Measurements from ENCODE around the gene CHD5. TPM values are rescaled to one million over a fixed set of nuclear protein-coding genes. Genes with fewer than 3 reads are reported as not detected.

The CHD5 gene
- total and polyA plus RNA-seq, 2 of the 13 experiments (the other 11 are each of a cell fraction or from before 2014, with no cell fraction given) = 0.02 to 0.21 TPM

GRCh38 chr1:6205849-6206519, 25.9 kb upstream of the CHD5 start, which contains the start of gene RNF207 (continued):
- TF ChIP-seq CHD4 (IDR thresholded peaks at IDR 0.05; ENCODE audit: borderline replicate concordance, low read length) (no peak), ZBTB14 (CRISPR knock-in tag; IDR thresholded peaks at IDR 0.05) (no peak), ZNF761 (CRISPR knock-in tag; conservative IDR thresholded peaks at IDR 0.05) (0 out of 2 replicates have a peak, but pooled peaks have one; percentile 61), ZNF530 (CRISPR knock-in tag; IDR thresholded peaks at IDR 0.05; ENCODE audit: low read depth) (no peak), LCORL (IDR thresholded peaks at IDR 0.05) (no peak), LCORL (CRISPR knock-in tag; IDR thresholded peaks at IDR 0.05) (peak; percentile 89), CC2D1A (CRISPR knock-in tag; IDR thresholded peaks at IDR 0.05) (no peak), NFYC (CRISPR knock-in tag; IDR thresholded peaks at IDR 0.05) (no peak), ZNF841 (CRISPR knock-in tag; IDR thresholded peaks at IDR 0.05; ENCODE audit: borderline replicate concordance) (no peak), ZNF260 (CRISPR knock-in tag; IDR thresholded peaks at IDR 0.05; ENCODE audit: borderline replicate concordance, low read depth) (no peak), TCF7L2 (IDR thresholded peaks at IDR 0.05; ENCODE audit: low read depth, low read length) (no peak), SSRP1 (CRISPR knock-in tag; IDR thresholded peaks at IDR 0.05) (no peak), ZNF75D (CRISPR knock-in tag; IDR thresholded peaks at IDR 0.05; ENCODE audit: borderline replicate concordance) (no peak), ZNF224 (CRISPR knock-in tag; IDR thresholded peaks at IDR 0.05) (peak; percentile 83), DMTF1 (CRISPR knock-in tag; IDR thresholded peaks at IDR 0.05) (no peak), ZNF609 (CRISPR knock-in tag; IDR thresholded peaks at IDR 0.05; ENCODE audit: borderline replicate concordance) (peak; percentile 39)
- TF ChIP-seq, protein P1, sequence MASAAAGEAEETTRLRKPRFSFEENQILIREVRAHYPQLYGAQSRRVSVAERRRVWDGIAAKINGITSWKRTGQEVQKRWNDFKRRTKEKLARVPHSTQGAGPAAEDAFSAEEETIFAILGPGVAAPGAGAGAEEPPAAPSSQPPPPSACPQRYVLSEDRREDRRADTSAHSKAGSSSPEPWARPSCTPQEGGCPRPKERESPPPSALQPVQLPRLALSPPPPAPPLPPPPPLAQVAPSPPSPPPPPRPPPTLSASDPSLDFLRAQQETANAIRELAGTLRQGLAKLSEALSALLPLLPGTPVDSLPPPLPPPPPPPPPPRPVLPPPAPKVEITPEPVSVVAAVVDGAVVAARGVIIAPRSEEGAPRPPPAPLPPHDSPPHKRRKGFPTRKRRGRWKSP (CRISPR knock-in tag; IDR thresholded peaks at IDR 0.05) = peak; percentile 89
- TF ChIP-seq, protein P2, sequence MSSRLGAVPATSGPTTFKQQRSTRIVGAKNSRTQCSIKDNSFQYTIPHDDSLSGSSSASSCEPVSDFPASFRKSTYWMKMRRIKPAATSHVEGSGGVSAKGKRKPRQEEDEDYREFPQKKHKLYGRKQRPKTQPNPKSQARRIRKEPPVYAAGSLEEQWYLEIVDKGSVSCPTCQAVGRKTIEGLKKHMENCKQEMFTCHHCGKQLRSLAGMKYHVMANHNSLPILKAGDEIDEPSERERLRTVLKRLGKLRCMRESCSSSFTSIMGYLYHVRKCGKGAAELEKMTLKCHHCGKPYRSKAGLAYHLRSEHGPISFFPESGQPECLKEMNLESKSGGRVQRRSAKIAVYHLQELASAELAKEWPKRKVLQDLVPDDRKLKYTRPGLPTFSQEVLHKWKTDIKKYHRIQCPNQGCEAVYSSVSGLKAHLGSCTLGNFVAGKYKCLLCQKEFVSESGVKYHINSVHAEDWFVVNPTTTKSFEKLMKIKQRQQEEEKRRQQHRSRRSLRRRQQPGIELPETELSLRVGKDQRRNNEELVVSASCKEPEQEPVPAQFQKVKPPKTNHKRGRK (CRISPR knock-in tag; IDR thresholded peaks at IDR 0.05) = peak; percentile 57; the same call in 1 of the 2 replicates

Measured in HepG2 (cell line).